HG03457 (cell line): ENCODE results near the gene EXTL1.
"Not testable (repeated sequence)": the region's sequence is repeated elsewhere in the genome, so short reads cannot be mapped to it uniquely, and the experiment has no call there.

Experiments
- ATAC-seq: cut with Tn5 transposase; IDR thresholded peaks from one replicate; pipeline ENCODE4 v1.9.1; 2021; ENCODE audit warnings: moderate number of reproducible peaks; ENCODE audit not compliant: unreplicated experiment

The EXTL1 gene, protein sequence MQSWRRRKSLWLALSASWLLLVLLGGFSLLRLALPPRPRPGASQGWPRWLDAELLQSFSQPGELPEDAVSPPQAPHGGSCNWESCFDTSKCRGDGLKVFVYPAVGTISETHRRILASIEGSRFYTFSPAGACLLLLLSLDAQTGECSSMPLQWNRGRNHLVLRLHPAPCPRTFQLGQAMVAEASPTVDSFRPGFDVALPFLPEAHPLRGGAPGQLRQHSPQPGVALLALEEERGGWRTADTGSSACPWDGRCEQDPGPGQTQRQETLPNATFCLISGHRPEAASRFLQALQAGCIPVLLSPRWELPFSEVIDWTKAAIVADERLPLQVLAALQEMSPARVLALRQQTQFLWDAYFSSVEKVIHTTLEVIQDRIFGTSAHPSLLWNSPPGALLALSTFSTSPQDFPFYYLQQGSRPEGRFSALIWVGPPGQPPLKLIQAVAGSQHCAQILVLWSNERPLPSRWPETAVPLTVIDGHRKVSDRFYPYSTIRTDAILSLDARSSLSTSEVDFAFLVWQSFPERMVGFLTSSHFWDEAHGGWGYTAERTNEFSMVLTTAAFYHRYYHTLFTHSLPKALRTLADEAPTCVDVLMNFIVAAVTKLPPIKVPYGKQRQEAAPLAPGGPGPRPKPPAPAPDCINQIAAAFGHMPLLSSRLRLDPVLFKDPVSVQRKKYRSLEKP

DNA sequence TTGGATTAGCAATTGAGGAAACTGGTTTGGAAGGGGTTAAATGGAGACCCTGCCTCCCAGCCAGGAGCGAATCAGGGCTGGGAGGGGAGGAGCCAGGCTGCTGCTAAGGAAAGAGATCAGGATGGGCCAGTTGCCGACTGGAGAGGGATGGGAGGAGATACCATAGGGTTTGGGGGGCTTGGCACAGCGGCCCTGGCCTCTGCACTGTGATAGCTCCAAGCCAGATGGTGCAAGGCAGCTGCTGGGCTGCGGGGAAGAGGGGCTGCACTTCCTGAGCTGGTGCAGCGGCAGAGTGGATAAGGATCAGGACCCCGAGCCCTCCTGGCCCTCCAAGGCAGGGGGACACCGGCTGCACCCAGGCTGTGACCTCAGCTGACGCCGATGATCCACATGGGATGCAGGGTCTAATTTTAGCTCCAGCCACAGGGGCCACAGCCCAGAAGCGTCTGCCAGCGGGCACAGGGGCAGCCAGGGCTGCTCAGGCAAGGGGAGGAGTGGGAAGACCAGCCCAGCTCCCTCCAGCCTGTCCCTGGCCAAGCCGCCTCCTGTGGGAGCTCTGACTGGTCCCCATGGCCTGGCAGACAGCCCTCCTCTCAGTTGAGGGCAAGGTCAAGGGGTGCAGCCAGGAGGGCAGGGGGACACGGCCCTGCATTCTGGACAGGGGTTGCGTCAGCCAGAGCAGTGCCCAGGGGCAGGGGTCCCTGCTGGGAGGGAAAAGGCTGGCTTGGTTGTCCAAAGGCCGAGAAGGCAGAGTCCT lies at the start of gene EXTL1:
Gene EXTL1 (plus strand): TSS at position 129 of the 757 bp plus-strand sequence. CDS start 872 bp downstream, outside the sequence.
- ATAC-seq: no peak

GRCh38 chr1:25971811-25972180 lies 49.8 kb upstream of the EXTL1 start:
- no peak for ATAC-seq

DNA sequence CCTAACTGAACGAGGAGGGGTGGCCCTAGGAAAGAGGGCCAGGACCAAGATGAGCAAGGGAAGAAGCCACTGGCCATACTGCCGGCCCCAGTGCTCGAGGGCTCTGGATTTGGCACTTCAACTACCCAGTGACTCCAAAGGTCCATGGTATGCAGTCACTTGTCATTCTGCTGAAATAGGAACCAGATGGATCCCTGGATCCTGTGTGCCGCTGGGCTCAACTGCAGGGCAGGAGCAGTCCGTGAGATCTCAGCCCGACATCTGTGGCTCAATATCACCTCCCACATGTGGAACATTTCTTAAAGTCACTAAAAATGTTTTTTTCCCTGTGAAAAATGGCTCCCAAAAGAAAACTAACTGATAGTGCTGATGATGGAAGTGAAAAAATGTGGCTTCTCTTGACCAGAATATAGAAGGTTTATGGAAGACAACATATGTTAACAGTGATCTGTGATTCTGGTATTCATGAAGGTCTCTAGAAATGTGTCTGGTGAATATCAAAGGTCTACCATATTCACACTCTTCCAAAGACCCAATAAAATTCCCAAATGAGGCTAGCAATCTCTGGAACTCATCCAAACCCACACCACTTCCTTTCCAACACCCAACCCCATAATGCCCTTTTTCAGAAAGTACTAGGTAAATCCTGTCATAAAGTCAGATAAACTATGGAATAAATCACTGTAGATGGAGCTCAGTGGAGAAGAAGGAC lies 47.8 kb upstream of the EXTL1 start:
- ATAC-seq: no peak

- ATAC-seq: no peak
Observed at GRCh38 chr1:25977801-25978200, 43.8 kb upstream of the EXTL1 start.

DNA sequence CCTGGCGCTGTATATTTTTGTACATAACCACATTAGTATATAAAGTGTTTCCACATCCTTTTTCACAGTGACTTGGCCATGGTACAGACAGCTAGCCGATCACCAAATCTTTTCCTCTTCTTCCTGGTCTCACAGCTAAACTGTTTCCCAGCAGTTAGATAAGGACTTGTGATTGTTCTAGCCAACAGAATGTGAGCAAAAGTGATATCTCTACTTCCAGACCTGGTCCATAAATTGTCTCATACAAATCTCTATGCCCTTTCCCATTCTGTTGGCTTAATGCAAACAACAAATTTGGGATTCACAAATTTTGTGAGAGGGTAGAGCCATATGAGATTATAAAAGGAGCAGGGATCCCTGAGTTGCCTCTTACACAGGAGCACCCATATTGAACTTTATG lies 43.2 kb upstream of the EXTL1 start:
- no peak for ATAC-seq

GRCh38 chr1:25979210-25979609 lies 42.4 kb upstream of the EXTL1 start:
- no peak for ATAC-seq

- ATAC-seq: no peak
Observed at GRCh38 chr1:25985171-25985570, 36.4 kb upstream of the EXTL1 start.

DNA sequence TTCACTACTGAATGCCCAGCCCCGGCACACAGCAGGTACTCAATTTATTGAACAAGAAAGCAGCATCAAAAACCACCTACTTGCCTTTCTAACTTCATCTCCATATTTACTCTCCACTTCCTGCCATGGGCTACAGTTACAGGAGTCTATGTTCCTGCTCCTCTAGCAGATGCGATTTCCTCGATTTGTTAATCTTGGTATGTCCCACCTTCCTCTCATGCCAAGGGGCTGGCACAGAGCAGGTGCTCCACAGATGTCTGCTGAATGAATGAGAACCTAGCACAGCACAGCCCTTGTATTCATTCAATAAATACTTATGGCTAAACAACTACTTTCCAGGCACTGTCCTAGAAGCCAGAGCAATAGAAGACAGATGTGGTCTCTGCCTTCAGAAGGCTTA lies 35.9 kb upstream of the EXTL1 start:
- no peak for ATAC-seq

DNA sequence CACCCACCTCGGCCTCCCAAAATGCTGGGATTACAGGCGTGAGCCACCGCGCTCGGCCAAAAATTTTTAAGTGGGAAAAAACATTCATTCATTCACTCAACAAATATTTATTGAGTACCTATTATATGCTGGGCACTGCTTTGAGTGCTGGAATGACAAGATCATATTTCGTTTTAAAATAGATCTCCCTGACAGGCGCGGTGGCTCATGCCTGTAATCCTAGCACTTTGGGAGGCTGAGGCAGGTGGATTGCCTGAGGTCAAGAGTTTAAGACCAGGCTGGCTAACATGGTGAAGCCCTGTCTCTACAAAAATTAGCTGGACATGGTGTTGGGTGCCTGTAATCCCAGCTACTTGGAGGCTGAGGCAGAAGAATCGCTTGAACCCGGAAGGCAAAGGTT lies 34.8 kb upstream of the EXTL1 start:
- not testable (repeated sequence) for ATAC-seq

GRCh38 chr1:25987951-25988350 lies 33.6 kb upstream of the EXTL1 start:
- ATAC-seq: no peak

- no peak for ATAC-seq
Observed at GRCh38 chr1:25989440-25990234, 31.9 kb upstream of the EXTL1 start.

DNA sequence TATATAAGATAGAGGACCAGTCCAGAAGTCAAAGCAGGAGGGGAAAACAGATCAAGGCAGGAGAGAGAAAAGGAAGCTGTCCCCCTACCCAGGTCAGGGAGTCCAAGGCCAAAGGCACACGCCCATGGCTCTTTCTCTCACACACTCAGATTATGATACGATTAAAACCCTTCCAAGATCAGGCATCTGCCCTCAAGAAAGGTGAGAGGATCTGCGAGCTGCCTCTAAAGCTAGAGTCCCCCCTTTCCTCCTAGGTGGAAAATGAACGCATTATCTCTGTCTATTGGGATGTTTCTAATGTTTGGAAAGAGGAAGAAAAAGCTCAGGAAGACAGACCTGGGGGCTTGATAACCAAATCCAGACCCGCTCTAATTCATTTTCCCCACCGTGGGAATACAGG lies 31.3 kb upstream of the EXTL1 start:
- no peak for ATAC-seq

- no peak for ATAC-seq
Observed at GRCh38 chr1:25990702-25991395, 30.7 kb upstream of the EXTL1 start.

- ATAC-seq: no peak
Observed at GRCh38 chr1:25991937-25992688, 29.5 kb upstream of the EXTL1 start.

- ATAC-seq: no peak
Observed at GRCh38 chr1:25992689-25993171, 28.8 kb upstream of the EXTL1 start.

- no peak for ATAC-seq
Observed at GRCh38 chr1:25993197-25993951, 28.2 kb upstream of the EXTL1 start.

GRCh38 chr1:25994402-25995150 lies 27.0 kb upstream of the EXTL1 start:
- no peak for ATAC-seq
